HG03025 (cell line): ENCODE data around the gene LBH.

Experiments used
- ATAC-seq: cut with Tn5 transposase; IDR thresholded peaks from one replicate; pipeline ENCODE4 v1.9.1; 2021; ENCODE audit warnings: mild to moderate bottlenecking, moderate library complexity; ENCODE audit not compliant: unreplicated experiment, low FRiP score

Gene LBH

GRCh38 chr2:30233271-30234009 is 2.1 kb downstream of the LBH start:
- ATAC-seq, result no peak

DNA sequence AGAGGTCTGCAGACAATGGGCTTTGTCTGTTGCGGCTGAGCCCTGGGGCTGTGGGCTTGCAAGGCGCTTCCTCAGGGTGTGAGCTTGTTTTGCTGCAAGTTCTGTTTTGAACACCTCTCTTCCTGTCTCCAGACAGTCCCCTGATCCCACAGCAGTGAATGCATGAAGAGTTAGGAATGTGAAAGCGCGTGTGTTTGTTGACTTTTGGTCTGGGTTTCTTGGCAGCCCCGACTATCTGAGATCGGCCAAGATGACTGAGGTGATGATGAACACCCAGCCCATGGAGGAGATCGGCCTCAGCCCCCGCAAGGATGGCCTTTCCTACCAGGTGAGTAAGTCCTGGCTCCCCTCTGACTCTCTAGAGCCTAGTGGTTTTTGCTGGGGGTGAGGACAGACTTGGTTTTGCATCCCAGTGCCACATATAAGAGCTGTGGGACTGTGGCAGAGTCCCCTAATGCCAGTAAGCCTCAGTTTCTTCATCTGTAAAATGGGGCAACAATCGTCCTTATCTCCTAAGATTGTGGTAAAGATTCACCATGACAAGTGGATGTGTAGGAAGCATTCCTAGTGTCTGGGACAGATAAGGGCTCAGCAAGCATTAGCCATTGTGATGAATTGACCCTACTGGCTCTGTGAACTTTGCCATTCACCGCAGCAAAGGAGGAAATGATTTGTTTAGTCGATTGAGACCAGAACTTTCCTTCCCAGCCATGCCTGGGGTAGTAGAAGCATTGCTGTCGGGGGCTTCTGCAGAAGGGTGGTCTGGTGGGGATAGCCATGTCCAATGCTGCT is 3.0 kb downstream of the LBH start:
- no peak for ATAC-seq

- ATAC-seq, result no peak
Measured at GRCh38 chr2:30235008-30235655, 3.8 kb downstream of the LBH start.

GRCh38 chr2:30235859-30236535 is 4.7 kb downstream of the LBH start:
- ATAC-seq, result no peak

GRCh38 chr2:30236591-30237238 is 5.4 kb downstream of the LBH start:
- ATAC-seq, result no peak

DNA sequence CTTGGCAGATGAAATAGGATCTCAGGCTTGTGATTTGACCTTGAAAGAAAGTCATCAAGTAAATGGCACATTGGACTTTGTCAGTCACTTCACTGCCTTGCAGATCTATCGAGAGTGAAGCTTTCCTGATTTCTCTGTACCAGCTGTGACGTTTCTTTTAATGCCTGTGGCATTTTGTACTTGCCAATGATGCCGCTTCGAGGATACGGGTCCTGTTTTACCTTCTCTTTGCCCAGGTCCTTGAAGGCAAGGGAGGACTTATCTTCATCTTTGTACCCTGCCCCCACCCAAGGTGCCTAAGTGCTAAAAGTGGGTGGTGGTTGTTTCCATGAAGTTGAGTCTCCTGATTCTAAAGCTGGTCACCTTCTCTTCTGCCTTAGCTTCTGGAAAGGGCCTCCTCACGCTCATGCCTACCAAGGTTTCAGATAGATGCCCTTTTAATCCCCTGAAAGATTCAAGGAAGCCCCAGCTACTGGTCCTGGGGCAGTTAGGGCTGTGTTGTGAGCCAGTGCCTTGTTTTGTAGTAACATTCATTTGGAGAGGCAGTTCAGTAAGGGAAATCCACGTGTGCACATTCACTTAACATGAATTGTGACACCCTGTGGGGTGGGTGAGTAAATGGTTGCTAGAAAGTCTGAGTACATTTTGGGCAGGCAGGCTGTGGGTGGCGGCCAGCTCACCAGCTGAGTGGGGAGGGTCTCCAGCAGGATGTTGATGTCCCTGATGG is 6.1 kb downstream of the LBH start:
- no peak for ATAC-seq

GRCh38 chr2:30237966-30238800 is 6.8 kb downstream of the LBH start:
- no peak for ATAC-seq

- no peak for ATAC-seq
Measured at GRCh38 chr2:30239308-30239985, 8.1 kb downstream of the LBH start.

- ATAC-seq, result no peak
Measured at GRCh38 chr2:30239986-30240752, 8.8 kb downstream of the LBH start.

DNA sequence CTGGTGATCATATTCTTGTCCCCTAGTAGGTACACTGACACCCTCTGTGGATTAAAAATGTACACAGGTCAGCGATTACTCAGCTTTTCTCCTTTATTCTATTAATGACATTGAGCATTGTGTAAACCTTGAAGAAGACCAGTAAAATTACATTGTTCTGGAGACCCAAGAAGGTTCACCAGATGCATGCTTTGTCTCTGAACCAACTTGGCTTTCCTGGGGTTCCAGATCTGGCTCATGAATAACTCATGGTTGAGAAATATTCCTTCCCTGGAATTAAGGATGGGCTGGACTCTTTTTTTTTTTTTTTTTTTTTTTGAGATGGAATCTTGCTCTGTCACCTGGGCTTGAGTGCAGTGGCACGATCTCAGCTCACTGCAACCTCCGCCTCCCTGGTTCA is 11.9 kb downstream of the LBH start:
- no peak for ATAC-seq

- ATAC-seq, result no peak
Measured at GRCh38 chr2:30245364-30245763, 14.0 kb downstream of the LBH start.

DNA sequence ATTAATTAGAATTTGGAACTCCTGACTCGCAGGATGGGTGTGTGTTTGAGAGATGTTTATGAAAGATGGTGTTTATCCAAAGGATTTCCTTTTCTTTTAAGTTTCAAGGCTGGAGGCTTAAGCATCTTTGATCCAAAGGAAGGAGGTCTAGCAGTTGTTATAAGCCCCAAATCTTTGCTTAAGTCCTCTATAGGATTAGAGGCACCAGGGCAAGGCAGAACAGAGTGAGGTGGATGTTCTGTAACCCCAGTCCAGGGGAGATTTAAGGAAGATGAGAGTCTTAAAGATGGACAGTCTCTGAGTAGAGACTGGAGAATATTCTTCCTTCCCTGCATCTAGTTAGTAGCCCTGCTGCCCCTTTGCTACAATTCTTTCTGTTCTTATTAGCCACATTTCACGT is 17.5 kb downstream of the LBH start:
- ATAC-seq, result no peak

GRCh38 chr2:30249354-30249753 is 18.0 kb downstream of the LBH start:
- ATAC-seq, result no peak

DNA sequence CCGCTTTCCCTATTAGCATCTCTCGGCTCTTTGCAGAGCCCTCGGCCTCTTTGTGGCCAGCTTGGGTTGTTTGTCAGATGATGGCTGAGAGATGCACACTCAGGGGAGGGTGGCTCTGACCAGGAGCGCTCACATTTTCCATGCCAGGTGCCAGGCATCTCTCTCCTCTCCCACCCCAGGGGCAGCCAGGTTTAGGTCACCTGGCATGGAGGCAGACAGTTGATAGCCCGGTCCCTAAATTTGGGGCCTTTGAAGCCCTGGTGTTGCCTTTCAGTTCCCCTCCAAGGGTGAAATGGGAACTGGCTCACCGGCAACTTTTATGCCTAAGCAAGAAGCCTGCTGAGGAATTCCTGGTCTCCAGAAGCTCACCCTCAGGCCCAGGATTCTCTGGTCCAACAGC is 19.1 kb downstream of the LBH start:
- no peak for ATAC-seq

- ATAC-seq, result no peak
Measured at GRCh38 chr2:30252723-30253701, 21.7 kb downstream of the LBH start.

GRCh38 chr2:30253873-30254684 is 22.7 kb downstream of the LBH start:
- no peak for ATAC-seq
